HG03460 (cell line): ENCODE results near the gene PLA2G15.
A peak's percentile ranks its signal among the peaks of the same experiment; 100 is the strongest.

Source experiments
- ATAC-seq: cut with Tn5 transposase; IDR thresholded peaks from one replicate; pipeline ENCODE4 v1.9.1; 2021; ENCODE audit not compliant: unreplicated experiment

Gene PLA2G15

GRCh38 chr16:68296291-68296690, 51.1 kb downstream of the PLA2G15 start:
- ATAC-seq, result no peak

GRCh38 chr16:68296693-68297092, 51.5 kb downstream of the PLA2G15 start:
- no peak for ATAC-seq

GRCh38 chr16:68297908-68298307, 52.7 kb downstream of the PLA2G15 start:
- ATAC-seq, result no peak

GRCh38 chr16:68298312-68298711, 53.1 kb downstream of the PLA2G15 start:
- no peak for ATAC-seq

- no peak for ATAC-seq
These were observed 53.9 kb downstream of the PLA2G15 start for GRCh38 chr16:68298907-68299561.

GRCh38 chr16:68299571-68300453, 54.6 kb downstream of the PLA2G15 start:
- no peak for ATAC-seq

GRCh38 chr16:68300734-68301459, 55.7 kb downstream of the PLA2G15 start:
- ATAC-seq, result no peak

- ATAC-seq, result no peak
These were observed 61.5 kb downstream of the PLA2G15 start for GRCh38 chr16:68306633-68307032.

GRCh38 chr16:68309799-68310198, 64.6 kb downstream of the PLA2G15 start:
- no peak for ATAC-seq

- ATAC-seq, result peak; percentile 16
These were observed 65.2 kb downstream of the PLA2G15 start for GRCh38 chr16:68310437-68310773.
